ENCODE data around the gene ZMAT5. TPM values are rescaled to one million over a fixed set of nuclear protein-coding genes. Genes with fewer than 3 reads are reported as not detected.

ZMAT5 gene
- total RNA-seq, 4 donors from 2014 or later, result 22.1 to 29.3 (median 26.6) TPM

DNA sequence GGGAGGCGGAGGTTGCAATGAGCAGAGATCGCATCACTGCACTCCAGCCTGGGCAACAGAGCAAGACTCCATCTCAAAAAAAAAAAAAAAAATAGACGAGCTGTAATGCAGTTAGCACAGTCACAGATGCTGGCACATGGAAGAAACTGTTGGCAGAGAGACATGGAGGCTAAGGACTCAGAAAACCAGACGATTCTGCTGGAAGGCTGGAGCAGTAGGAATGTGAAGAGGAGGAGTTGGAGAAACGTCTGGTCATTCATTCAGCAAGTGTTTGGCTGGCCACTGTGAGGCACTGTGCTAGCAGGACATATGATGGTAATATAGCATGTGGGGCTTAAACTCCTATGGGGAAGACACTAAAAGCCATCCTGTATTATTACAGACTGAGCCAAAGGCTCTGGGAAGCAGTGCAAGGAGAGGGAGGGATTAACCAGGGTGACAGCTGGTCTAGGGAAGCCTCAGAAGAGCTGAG lies 5.4 kb upstream of the ZMAT5 start:
- WGBS, 2 donors, result 46 to 49% methylated on average over 5 of the region's 5 CpGs
- TF ChIP-seq POLR2A (IDR thresholded peaks at IDR 0.05), result no peak
- no peak for TF ChIP-seq EP300 (IDR thresholded peaks at IDR 0.05)
- TF ChIP-seq, protein P1, sequence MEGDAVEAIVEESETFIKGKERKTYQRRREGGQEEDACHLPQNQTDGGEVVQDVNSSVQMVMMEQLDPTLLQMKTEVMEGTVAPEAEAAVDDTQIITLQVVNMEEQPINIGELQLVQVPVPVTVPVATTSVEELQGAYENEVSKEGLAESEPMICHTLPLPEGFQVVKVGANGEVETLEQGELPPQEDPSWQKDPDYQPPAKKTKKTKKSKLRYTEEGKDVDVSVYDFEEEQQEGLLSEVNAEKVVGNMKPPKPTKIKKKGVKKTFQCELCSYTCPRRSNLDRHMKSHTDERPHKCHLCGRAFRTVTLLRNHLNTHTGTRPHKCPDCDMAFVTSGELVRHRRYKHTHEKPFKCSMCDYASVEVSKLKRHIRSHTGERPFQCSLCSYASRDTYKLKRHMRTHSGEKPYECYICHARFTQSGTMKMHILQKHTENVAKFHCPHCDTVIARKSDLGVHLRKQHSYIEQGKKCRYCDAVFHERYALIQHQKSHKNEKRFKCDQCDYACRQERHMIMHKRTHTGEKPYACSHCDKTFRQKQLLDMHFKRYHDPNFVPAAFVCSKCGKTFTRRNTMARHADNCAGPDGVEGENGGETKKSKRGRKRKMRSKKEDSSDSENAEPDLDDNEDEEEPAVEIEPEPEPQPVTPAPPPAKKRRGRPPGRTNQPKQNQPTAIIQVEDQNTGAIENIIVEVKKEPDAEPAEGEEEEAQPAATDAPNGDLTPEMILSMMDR (IDR thresholded peaks at IDR 0.05), result no peak

DNA sequence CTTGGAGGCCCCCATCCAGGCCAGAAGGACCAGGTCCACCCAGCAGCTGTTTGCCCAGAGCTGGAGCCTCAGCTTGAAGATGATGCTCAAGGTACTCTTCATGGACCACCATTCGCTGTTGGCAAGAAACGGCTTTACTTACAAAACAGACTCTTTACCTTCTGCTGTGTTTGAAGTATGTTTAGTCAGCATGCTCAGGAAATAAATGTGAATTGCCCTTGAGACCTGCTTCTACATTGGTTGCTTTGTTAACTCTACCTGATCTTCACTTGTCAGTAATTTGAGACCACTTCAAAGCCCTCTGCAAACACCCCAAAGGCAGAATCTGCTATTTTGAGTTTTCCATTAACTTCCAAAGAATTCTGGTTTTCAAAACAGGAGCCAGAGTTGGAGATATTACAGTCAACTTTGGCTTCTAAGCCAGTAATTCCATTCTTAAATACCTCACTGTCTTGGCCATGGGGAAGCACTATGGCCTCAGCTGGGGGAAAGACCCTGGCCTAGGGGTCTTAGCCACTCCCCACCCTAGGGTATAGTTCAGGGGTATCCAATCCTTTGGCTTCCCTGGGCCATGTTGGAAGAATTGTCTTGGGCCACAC lies 3.0 kb upstream of the ZMAT5 start:
- H3K9me3 ChIP-seq, result no peaks in the 10 kb centered on the region
- DNase-seq (ENCODE audit: low spot score in 2 of 2), result no peak
- TF ChIP-seq, protein P1 (IDR thresholded peaks at IDR 0.05), result no peak
- TF ChIP-seq EP300 (IDR thresholded peaks at IDR 0.05) (no peak), POLR2A (IDR thresholded peaks at IDR 0.05) (no peak)
- no peaks in the 10 kb centered on the region for H3K27me3 ChIP-seq
- no peak overlapping the region for H3K4me3 ChIP-seq
- peaks cover 0 to 36% (median 7%) of the 10 kb centered on the region in 3 donors for H3K36me3 ChIP-seq
- peaks cover 0 to 38% (median 24%) of the 10 kb centered on the region in 4 donors for H3K4me1 ChIP-seq
- H3K27ac ChIP-seq, result no peak overlapping the region
- 91 to 94% methylated on average over 2 of the region's 2 CpGs for WGBS, 2 donors

More for the DNA sequence above, 5.4 kb upstream of the ZMAT5 start:
- no peaks in the 10 kb centered on the region for H3K27me3 ChIP-seq
- DNase-seq (ENCODE audit: low spot score in 2 of 2), result no peak
- peaks cover 0 to 36% (median 7%) of the 10 kb centered on the region in 3 donors for H3K36me3 ChIP-seq
- no peak overlapping the region for H3K4me3 ChIP-seq
- H3K27ac ChIP-seq, result no peak overlapping the region
- no peaks in the 10 kb centered on the region for H3K9me3 ChIP-seq
- H3K4me1 ChIP-seq, result peaks cover 0 to 25% (median 12%) of the 10 kb centered on the region in 4 donors

DNA sequence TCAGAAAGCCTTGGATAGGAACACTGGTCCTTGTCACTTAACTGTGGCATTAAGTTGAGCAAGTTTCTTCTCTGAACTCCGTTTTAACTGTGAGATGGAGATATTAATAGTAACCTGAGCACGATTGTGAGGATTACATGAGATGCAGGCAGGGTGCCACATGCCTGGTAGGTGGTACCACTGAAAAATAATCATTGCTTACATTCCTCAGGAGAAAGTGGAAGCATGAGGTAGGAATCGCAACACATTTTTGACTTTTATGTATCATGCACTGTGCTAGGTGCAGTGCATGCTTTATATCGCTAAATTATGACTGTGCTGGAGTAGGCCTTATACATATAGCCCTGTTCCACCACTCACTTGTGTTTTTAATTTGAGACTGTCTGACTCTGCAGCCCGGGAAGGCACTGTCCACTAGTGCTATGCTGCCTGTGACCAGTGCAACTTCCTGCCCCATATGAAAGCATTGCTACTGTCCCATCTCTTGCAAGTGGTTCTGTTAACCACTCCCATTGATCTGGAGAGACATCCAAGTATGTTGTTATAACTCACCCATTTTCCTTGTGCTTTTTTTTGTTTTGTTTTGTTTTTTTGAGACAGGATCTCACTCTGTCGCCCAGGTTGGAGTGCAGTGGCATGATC lies 1.4 kb upstream of the ZMAT5 start:
- Histone ChIP-seq H3K9me3 (no peaks in the 10 kb centered on the region), H3K36me3 (peaks cover 0 to 31% (median 7%) of the 10 kb centered on the region in 3 donors), H3K27ac (peak overlapping the region in 1 of 4 donors; percentile 96), H3K4me1 (peaks cover 0 to 42% (median 24%) of the 10 kb centered on the region in 4 donors), H3K27me3 (no peaks in the 10 kb centered on the region), H3K4me3 (peak overlapping the region; percentile 88 to 98 (median 94))
- no peak for DNase-seq (ENCODE audit: low spot score in 2 of 2)
- TF ChIP-seq, protein P1 (IDR thresholded peaks at IDR 0.05), result no peak
- TF ChIP-seq EP300 (IDR thresholded peaks at IDR 0.05) (no peak), POLR2A (IDR thresholded peaks at IDR 0.05) (no peak)
- WGBS, 2 donors, result 46 to 48% methylated on average over 6 of the region's 6 CpGs

DNA sequence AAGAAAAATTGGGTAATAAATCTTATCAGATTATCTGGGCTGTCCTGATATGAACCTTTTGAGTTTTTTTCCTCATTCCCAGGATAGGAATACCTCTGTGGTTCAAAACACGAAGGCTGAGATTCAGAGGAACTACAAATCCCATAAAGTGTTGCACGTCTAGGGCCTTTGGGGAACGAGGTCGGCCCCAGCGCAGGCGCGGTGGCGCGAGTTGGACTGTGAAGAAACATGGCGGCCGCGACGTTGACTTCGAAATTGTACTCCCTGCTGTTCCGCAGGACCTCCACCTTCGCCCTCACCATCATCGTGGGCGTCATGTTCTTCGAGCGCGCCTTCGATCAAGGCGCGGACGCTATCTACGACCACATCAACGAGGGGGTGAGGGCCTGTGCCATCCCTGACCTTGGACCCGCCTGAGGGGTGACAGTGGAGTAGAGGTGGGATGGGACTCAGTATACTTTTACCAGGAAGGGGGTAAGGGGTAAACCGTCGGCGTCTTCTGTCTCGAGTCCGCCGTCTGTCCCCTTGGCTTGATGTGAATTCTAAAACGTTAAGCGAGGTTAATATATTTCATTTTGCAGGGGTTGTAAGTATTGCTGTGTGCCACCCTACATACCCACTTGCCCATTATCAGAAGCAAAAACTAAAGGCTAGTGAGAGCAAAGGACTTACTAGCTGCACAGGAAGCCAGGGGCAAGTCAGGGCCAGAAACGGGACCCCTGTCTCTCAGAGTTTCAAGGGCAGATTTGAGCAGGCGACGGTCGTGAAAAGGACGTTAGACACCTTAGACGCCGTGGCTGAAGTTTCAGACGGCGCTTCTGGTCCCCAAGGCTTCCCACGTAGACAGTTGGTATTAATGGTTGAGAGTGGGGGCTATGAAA lies 604 bp upstream of the ZMAT5 start, which contains the start of gene UQCR10:
TSS of gene UQCR10 (plus strand) at position 199 of the 881 bp plus-strand sequence. CDS start at position 229, 30 bp downstream.
- TF ChIP-seq, protein P1 (IDR thresholded peaks at IDR 0.05), result no peak
- TF ChIP-seq POLR2A (IDR thresholded peaks at IDR 0.05) (peak; percentile 29 to 44), EP300 (IDR thresholded peaks at IDR 0.05) (peak in 1 of 2 donors; percentile 92)
- DNase-seq (ENCODE audit: low spot score in 2 of 2), result peak; percentile 86 to 91
- 0 to 1% methylated on average over 46 of the region's 46 CpGs for WGBS, 2 donors
- Histone ChIP-seq H3K4me1 (peaks cover 0 to 42% (median 24%) of the 10 kb centered on the region in 4 donors), H3K27ac (peak within 1 kb of the TSS; percentile 77 to 96 (median 88)), H3K27me3 (no peaks in the 10 kb centered on the region), H3K36me3 (peaks cover 0 to 29% (median 7%) of the 10 kb centered on the region in 3 donors), H3K9me3 (no peaks in the 10 kb centered on the region), H3K4me3 (peak within 1 kb of the TSS; percentile 88 to 98 (median 94))

All from tibial nerve (tissue), 4 donors.